HG03039 (cell line): Measurements from ENCODE around the gene RTTN.
A peak's percentile ranks its signal among the peaks of the same experiment; 100 is the strongest.

Experiments used
- ATAC-seq: cut with Tn5 transposase; IDR thresholded peaks from one replicate; pipeline ENCODE4 v1.9.1; 2021; ENCODE audit warnings: mild to moderate bottlenecking, moderate library complexity; ENCODE audit not compliant: unreplicated experiment

Gene RTTN

DNA sequence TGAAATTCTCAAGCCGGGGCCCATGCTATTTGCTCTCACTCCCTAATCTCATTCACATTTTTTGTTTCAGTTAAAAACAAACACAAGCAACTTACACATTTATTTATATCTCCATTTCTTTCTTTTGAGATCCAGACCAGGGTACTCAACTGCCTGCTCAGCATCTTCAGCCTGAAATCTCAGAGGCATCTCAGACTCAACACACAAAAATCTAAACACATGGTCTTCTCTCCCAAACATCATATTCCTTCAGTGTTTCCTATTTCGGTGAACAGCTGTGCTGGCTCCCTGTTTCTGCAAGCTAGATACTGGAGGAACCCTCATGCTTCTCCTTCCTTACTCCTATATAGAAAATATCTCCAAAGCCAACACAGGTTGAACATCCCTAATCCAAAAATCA is 11.3 kb upstream of the RTTN start:
- no peak for ATAC-seq

DNA sequence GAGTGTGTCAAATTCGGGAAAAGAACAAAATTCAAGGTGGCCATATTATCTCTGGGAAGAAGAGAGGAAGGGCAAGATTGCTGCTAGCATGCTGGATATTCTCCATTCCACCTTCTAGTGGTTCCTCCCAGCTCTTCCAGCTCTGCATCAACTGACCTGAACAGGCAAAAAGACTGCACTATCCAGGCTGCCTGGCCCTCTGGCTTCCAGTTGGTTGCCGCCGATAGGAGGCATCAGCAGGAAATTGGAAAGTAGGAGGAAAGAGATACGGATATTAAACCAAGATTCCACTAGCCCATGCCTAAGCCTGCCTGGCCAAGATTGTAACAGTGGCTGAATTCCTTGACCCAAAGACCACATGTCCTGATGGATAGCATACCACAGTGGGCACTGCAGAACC is 1.7 kb upstream of the RTTN start:
- ATAC-seq, result no peak

DNA sequence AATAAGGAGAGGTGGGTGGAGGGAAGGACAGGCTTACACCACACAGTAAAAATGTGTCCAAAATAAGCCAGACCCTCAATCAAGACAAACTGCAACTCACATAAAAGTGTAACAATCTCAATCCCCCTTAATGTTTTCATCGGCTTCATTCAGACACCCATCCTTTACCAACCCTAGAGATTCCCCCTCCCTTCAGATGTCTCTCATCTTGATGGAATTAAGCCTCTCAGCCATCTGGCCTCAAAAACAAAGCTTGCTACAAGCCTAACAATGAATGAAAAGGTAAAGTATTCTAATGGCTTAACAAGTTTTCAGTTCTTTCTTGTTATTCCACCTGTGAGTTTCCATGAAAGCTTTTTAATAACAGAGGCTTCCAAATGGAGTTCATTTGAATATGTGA is 5.2 kb downstream of the RTTN start:
- no peak for ATAC-seq

DNA sequence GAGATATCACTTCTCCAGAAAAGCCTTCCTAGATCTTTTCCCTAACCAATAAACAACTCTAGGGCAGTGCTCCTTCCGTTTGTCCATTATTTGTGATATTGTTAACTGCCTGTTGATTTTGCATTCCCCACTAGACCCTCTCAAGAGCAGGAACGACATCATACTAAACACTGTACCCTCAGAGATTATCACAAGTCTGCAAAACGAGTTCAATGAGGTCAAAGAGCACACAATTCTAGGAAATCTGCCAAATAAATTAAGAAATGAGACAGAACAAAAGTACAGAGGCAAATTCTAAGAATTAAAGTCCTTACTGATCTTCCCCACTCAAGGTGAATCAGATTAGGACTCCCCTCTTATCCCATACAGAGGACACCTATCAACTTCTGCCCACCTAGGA is 7.6 kb downstream of the RTTN start:
- no peak for ATAC-seq

DNA sequence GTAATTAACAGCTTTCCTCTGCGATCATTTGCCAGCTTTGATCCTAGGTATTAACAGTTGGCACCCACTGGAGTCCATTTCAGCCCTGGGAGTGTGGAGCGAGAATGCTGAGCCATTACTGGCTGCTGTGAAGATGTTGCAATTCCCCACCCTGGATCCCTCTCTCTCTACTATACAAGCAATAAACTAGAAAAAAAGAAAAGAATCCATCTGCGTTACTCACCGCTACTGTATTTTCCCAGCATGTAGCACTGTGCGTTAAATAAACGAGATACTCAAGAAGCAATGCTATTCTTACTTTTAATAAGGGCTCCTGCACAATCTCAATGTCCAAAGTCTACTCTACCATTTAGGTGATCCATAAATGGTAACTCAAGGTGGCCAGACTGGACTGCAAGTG is 8.5 kb downstream of the RTTN start:
- no peak for ATAC-seq

DNA sequence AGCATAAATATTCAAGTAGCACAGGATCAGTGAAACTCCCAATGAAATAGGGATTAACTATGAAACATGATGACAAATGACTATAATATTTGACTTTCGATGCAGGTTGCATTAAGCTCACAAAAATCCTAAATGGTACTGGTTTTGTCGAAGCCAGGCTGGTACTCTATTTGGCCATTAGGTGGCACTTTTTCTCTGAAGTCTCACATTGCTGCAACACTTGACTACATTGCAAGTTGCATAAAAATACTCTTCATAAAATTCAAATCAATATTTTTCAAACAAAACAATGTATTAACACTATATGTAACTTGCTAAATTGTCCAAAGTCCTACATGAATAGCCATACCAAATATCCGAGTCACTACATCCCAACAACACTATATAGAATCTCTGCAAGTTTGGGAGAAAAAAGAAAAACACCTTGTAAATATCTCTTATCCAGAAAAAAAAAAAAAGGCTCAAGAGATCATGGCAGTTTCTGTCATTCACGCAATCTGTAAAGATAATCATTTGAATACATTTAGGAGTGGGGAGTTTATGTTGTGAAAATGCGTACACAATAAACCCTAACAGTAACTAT is 9.5 kb downstream of the RTTN start:
- ATAC-seq, result no peak

DNA sequence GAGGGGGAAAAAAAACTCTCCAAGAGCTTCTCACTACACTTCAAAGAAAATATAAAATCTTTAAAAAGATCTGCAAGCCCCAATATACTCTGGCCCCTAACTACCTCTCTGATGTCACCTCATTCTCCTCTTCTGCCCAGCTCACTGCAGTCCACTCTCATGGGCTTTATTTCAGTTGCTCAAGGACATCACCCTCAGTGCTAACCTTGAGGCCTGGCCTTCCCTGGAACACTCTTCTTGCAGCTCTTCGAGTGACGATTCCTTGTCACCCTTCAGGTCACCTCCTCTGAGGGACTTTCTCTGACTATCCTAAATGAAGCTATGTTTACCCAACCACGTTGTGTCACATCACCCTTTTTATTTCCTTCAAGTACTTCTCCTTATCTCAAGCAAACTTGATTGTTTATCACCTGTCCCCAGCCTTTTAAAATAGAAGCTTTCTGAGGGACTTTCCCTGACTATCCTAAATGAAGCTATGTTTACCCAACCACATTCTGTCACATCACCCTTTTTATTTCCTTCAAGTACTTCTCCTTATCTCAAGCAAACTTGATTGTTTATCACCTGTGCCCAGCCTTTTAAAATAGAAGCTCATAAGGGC is 10.4 kb downstream of the RTTN start:
- ATAC-seq, result peak; percentile 43

DNA sequence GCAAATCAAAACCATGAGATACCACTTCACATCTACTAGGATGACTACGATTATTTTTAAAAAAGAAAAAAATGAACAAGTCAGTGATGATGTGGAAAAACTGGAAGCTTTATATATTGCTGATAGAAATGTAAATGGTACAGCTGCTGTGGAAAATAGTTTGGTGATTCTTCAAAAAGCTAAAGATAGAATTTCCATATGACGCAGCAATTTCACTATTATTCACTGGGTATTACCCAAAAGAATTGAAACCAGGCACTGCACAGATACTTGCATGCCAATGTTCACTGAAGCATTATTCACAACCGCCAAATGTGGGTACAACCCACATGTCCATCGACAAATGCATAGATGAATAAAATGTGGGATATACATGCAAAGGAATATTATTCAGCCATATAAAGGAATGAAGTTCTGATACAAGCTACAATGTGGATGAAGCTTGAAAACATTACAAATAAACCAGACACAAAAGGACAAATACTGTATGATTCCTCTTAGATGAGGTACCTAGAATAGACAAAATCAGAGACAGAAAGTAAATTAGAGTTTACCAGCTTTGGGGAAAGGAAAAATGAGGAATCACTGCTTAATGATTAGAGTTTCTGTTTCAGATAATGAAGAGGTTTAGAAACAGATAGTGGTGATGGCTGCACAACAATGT is 11.1 kb downstream of the RTTN start:
- ATAC-seq, result peak; percentile 85

DNA sequence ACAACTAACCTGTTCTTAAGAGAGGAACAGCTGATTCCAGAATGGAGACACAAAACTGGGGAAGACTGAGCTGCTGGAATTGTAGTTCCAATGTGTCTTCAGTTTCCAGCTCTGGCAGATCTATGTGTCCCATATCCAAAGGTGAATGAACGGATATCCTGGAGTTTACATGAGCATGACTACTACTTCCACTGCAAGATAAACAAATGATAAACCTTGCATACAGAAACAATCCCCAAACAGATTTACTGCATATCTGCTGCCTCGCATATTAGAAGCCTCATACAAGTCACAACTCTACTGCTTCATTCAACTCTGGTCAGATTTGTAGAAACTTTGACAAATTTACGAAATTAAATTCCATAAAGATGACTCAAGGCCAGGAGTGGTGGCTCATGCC is 15.0 kb downstream of the RTTN start:
- ATAC-seq, result no peak

DNA sequence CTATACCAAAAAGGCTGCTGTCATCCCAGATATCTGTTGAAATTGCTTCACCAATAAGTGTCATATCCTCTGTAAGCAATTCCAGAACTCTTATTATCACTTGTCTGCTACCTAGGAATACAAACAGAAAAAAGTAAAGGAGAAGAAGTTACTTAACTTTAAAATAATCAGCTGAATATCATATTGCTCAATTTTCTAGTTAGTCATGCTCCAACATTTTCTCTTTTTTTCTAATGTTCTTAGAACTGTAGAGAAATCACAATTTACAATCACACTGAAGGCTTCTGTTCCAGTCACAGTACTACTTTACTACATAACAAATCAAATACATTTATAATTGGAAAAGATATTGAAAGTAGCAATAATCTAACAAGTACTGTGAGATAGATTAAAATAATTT is 17.4 kb downstream of the RTTN start:
- ATAC-seq, result no peak

DNA sequence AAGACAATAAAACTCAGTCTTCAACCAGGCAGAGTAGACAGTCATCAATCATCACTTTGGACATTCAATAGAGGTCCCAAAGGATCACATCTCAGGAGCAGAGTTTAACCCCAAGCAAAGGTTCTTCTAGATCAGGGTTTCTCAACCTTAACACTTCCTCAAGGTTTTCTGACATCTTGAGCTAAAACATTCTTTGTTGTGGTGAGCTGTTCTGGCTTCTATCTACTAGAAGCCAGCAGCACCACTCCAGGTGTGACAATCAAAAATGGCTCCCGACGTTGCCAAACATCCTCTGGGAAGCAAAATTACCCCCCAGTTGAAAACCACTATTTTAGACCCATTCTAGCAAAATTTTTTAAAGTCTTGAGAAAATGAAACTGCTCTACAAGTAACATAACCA is 22.0 kb downstream of the RTTN start:
- no peak for ATAC-seq

DNA sequence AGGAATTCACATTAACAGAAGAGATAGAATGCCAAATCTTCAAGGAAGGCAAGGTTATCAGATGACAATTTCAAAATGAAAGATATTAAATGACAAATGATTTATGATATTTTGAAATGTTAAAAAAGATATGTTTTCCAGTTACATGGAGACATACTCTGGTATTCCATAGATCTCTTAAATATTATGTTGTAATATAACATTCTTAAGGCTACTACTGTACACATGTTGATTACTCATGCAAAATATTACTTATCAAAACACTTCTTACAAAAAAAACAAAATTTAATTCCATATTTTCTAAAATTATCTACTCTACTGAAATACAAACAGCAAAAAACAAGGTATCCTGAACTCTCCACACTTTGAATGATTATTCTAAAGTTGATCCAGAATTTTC is 22.9 kb downstream of the RTTN start:
- ATAC-seq, result no peak

DNA sequence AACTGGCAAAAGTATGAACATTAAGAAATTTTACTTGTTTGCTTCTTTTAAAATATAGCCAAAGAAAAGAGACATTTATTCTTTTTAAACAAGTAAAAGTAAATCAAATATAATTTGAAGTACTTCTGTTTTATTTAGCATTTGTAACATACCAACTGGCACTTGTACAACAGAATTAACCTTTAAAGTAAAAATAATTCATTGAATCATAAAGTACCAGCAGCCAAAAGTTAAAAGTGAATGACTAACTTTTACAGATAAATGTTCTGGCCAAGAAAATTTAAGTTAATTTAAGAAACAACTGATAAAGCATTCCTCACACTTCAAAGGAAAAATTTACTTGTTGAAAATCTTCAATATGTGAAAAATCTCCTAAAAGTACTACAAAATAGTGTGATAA is 23.8 kb downstream of the RTTN start:
- no peak for ATAC-seq

DNA sequence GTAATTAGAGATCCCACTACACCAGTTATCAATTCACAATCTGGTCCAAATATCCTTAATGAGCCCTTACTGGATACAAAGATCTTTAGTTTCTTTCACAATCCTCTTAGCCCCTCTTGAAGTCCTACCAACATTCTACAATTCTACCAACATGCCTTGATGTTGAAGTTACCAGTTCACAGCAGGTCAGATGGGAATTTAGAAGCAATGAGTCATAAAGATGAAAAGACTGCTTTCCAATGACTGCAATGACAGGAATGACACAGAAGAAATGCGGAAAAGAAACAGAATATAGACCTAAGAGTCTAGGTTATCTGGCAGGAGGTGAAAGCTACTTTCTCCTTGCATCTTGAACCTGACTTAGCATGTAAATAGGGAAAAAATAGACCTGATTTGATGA is 24.5 kb downstream of the RTTN start:
- ATAC-seq, result no peak

DNA sequence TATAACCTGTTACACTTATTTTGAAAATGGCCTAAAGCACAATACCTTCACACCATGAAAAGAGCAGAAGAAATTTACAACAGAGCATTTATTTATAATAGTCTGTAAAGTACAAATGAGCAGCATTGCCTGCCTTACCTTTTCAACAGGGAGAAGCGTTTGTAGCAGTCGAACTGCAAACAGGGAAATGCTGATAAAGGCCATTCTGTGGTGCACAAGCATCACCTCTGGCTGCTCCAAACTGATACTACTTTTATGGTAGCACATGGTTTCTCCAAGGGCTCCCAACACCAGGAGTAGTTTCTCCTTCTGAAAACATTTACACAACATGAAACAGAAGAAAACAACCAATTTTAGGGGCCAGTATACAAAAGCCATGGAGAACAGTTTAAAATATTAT is 28.9 kb downstream of the RTTN start:
- no peak for ATAC-seq

DNA sequence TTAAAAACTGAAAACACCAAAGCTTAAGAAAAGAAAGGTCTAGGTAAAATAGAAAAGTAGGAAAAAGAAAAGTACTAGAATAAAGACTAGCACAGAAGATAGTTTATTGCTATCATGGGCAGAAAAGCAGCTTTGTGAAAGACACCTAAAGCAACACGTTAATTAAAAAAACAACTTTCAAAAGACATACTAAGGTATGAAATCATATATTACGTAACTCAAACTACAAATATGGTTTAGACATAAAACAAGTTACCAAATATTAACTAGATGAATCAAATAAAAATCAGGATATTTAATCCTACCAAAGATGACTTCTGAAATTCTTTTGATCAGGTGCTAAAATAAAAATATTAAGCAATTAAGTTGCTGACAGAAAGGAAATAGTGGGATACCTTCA is 30.3 kb downstream of the RTTN start:
- ATAC-seq, result no peak

DNA sequence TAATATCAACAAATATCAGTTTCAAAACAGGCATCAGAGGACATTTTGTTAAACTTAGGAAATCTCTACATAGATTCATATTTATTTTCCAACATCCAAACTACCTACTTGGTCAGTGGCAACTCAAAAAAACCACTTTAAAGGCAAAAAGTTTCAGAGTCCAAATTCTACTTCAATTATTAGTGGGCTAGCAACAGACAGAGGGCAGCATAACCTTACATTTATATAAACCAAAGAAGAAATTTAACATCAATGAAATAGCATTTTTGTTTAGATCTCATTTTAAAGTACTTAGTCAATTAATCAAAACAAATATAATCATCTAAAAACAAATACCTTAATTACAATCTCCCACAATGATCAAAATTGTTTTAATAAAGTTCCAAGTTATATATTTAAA is 33.3 kb downstream of the RTTN start:
- ATAC-seq, result no peak

DNA sequence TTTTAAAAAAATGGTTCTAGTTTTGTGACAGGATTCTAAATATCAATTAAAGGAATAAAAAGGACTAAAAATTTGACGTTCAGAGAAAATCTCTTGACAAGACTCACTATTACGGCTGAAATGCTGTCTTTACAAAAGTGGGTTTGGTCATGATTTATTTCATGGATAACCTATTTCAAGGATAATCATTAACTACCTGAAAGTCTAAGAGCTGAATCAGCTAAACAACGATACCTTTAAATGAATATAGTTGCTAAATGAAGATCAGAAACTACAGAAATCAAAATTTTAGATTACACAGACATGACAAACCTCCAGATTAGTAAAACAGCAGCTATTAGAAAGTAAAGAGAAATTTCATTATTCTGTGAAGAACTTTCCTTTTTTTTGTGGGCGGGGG is 35.7 kb downstream of the RTTN start:
- ATAC-seq, result no peak

DNA sequence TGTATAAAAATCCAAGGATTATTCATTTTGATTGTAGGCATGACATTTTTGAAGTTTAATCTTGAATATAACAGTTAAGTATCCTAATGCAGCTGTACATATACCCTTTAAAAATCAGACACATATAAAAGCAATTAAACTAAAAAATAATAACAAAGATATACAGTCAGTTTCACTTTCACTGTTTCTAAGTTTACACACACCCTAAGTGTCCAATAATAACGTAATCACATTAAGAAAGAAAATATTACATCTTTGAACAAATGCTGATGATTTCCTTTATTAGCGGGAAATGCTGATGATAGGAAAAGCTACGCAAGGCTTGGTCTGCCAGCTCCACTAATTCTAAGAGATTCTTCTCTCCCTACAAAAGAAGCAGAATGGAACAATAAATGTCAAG is 38.8 kb downstream of the RTTN start:
- no peak for ATAC-seq

DNA sequence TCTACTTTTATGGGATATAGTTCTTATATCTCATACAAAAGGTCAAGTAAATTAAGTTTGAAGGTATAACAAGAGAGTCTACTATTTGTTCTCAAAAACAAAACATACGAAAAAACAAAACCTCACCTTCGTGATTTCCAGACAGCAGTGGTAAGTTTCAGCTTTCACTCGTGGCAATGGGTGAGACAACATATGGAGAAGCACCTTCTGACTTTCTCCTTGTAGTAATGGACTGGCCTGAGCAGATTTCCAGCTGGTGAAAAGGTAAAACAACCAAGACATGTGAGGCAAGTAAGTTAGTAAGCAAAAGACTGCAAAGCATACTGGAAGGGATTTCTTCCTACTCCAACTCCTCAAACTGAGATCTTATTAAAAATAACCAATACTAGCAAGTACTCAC is 39.6 kb downstream of the RTTN start:
- ATAC-seq, result no peak

DNA sequence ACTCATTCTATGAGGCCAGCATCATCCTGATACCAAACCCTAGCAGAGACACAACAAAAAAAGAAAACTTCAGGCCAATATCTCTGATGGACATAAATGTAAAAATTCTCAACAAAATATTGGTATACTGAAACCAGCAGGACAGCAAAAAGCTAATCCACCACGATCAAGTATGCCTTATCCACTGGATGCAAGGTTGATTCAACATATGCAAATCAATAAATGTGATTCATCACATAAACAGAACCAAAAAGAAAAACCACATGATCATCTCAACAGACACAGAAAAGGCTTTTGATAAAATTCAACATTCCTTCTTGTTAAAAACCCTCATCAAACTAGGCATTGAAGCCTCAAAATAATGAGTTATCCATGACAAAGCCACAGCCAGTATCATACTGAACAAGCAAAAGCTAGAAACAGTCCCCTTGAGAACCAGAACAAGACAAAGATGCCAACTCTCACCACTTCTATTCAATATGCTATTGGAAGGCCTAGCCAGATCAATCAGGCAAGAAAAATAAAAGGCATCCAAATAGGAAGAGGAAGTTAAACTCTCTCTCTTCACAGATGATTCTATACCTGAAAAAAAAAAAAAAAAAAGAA is 45.3 kb downstream of the RTTN start:
- ATAC-seq, result no peak

DNA sequence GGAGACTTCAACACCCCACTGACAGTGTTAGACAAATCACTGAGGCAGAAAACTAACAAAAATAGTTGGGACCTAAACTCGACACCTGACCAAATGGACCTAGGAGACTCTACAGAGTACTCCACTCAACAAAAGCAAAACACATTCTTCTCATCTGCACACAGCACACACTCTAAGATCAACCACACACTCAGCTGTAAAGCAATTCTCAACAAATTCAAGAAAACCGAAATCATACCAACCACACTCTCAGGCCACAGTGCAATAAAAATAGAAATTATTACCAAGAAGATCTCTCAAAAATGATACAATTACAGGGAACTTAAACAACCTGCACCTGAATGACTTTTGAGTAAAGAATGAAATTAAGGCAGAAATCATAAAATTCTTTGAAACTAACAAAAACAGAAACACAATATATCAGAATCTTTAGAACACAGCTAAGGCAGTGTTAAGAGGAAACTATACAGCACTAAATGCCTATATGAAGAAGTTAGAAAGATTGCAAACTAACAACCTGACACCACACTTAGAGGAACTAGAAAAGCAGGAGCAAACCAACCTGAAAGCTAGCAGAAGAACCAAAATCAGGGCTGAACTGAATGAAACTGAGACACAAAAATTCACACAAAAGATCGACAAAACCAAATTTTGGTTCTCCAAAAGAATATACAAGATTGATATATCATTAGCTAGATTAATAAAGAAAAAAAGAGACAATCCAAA is 46.3 kb downstream of the RTTN start:
- ATAC-seq, result peak; percentile 88
